Measurements from ENCODE around the gene SEC63.

- TF ChIP-seq CTCF (IDR thresholded peaks at IDR 0.05) (no peak), POLR2A (IDR thresholded peaks at IDR 0.05) (no peak)
These were observed 18.3 kb upstream of the SEC63 start for GRCh38 chr6:107976155-107976783.
